ENCODE data around the gene MSX2. TPM values are rescaled to one million over a fixed set of nuclear protein-coding genes. Genes with fewer than 3 reads are reported as not detected.

Gene MSX2
- total and polyA plus RNA-seq, 2 of the 4 experiments (the other 2 are of a cell fraction) = 2.2 to 3.7 TPM

GRCh38 chr5:174718880-174719610 lies 5.3 kb upstream of the MSX2 start:
- H3K18ac ChIP-seq (ENCODE audit: low read depth, low read length) = no peak overlapping the region
- no peak overlapping the region for H3K23ac ChIP-seq (ENCODE audit: low read depth, low read length)
- H2AFZ ChIP-seq (replicated peaks; ENCODE audit: low read length, poor library complexity) = no peak overlapping the region
- no peak overlapping the region for H3K4ac ChIP-seq (ENCODE audit: low read depth, low read length)
- no peak overlapping the region for H4K5ac ChIP-seq (ENCODE audit: low read depth, low read length)
- no peaks in the 10 kb centered on the region for H3K4me1 ChIP-seq (ENCODE audit: control insufficient read depth, insufficient read depth, low read length)
- intact Hi-C loops (cut with micrococcal nuclease) = no loop called here
- no peak overlapping the region for H2BK120ac ChIP-seq (ENCODE audit: low read depth, low read length)
- H2BK20ac ChIP-seq (ENCODE audit: low read depth, low read length) = no peak overlapping the region
- H3K4me3 ChIP-seq (ENCODE audit: insufficient read depth, low read depth, low read length) = no peak overlapping the region
- TF ChIP-seq FOS (IDR thresholded peaks at IDR 0.05; ENCODE audit: low read depth, low read length) (no peak), NFE2L2 (IDR thresholded peaks at IDR 0.05; ENCODE audit: low read depth, low read length) (no peak), ELK1 (IDR thresholded peaks at IDR 0.05; ENCODE audit: borderline replicate concordance, low read depth, low read length) (no peak), USF2 (IDR thresholded peaks at IDR 0.05; ENCODE audit: low read depth, low read length) (no peak), CEBPB (IDR thresholded peaks at IDR 0.05; ENCODE audit: low read depth, low read length) (no peak), POLR2A (IDR thresholded peaks at IDR 0.05; ENCODE audit: low read depth, low read length) (no peak), BHLHE40 (IDR thresholded peaks at IDR 0.05; ENCODE audit: low read depth, low read length) (no peak), SMC3 (IDR thresholded peaks at IDR 0.05; ENCODE audit: low read depth, low read length) (no peak), MAFK (IDR thresholded peaks at IDR 0.05; ENCODE audit: low read depth, low read length) (no peak), RCOR1 (IDR thresholded peaks at IDR 0.05; ENCODE audit: insufficient replicate concordance, low read length) (no peak), RAD21 (IDR thresholded peaks at IDR 0.05; ENCODE audit: low read length) (no peak), CTCF (conservative IDR thresholded peaks at IDR 0.05; ENCODE audit: low read depth, low read length) (no peak), MAZ (IDR thresholded peaks at IDR 0.05; ENCODE audit: borderline replicate concordance, low read depth, low read length) (no peak), RFX5 (IDR thresholded peaks at IDR 0.05; ENCODE audit: low read depth, low read length) (no peak), CHD1 (IDR thresholded peaks at IDR 0.05; ENCODE audit: low read depth, low read length) (no peak)
- no peak overlapping the region for H3K4me2 ChIP-seq (ENCODE audit: low read depth, low read length)
- no peak overlapping the region for H2BK5ac ChIP-seq (ENCODE audit: low read depth, low read length, poor library complexity, severe bottlenecking)
- ATAC-seq (ENCODE audit: low read depth) (no peak), DNase-seq (no peak)
- no peak overlapping the region for H4K8ac ChIP-seq (ENCODE audit: low read depth in 2 of 2, low read length in 2 of 2)
- ChIA-PET POLR2A (ENCODE audit: unreplicated experiment) (no interaction called here), CTCF (no interaction called here)
- H3K36me3 ChIP-seq (ENCODE audit: control insufficient read depth, insufficient read depth, low read length) = no peaks in the 10 kb centered on the region
- no peak overlapping the region for H2AK5ac ChIP-seq (ENCODE audit: low read depth, low read length)
- no peak overlapping the region for H3K56ac ChIP-seq (ENCODE audit: extremely low read depth, insufficient read depth, low read length)
- H3K27me3 ChIP-seq (ENCODE audit: control insufficient read depth, insufficient read depth, low read length) = peaks cover 80% of the 10 kb centered on the region
- no peak overlapping the region for H2AK9ac ChIP-seq (replicated peaks; ENCODE audit: low read depth, low read length, poor library complexity)
- H3K9me1 ChIP-seq (ENCODE audit: insufficient read depth, low read length) = no peaks in the 10 kb centered on the region
- no peaks in the 10 kb centered on the region for H3K79me1 ChIP-seq (ENCODE audit: low read depth in 1 of 2, low read length in 2 of 2)
- dilution Hi-C loops (cut with HindIII; ENCODE audit: low sequenced_read_pairs, unreplicated experiment) = no loop called here
- WGBS, 2 experiments (ENCODE audit: extremely low coverage in 2 of 2, insufficient read length in 1 of 2) = no CpG with 5 or more reads among the region's 10 CpGs
- H3K9me3 ChIP-seq (ENCODE audit: control insufficient read depth, insufficient read depth, low read length) = peaks cover 2% of the 10 kb centered on the region; the same call in 1 of the 2 replicates
- no peak overlapping the region for H4K91ac ChIP-seq (ENCODE audit: insufficient read depth, low read depth, low read length)
- no peak overlapping the region for H3K14ac ChIP-seq (replicated peaks; ENCODE audit: low read depth, low read length)
- no peaks in the 10 kb centered on the region for H4K20me1 ChIP-seq (ENCODE audit: insufficient read depth, low read length)
- H3K27ac ChIP-seq (ENCODE audit: insufficient read depth, low read length) = no peak overlapping the region
- H3K9ac ChIP-seq (ENCODE audit: low read depth, low read length) = no peak overlapping the region
- in situ Hi-C loops (cut with MboI; ENCODE audit: low sequenced_read_pairs) = no loop called here
- no peak overlapping the region for H2BK15ac ChIP-seq (ENCODE audit: low read depth, low read length)
- no TSS peak for BruUV-seq (replicated peaks)
